ENCODE data around the gene MGA.

DNA sequence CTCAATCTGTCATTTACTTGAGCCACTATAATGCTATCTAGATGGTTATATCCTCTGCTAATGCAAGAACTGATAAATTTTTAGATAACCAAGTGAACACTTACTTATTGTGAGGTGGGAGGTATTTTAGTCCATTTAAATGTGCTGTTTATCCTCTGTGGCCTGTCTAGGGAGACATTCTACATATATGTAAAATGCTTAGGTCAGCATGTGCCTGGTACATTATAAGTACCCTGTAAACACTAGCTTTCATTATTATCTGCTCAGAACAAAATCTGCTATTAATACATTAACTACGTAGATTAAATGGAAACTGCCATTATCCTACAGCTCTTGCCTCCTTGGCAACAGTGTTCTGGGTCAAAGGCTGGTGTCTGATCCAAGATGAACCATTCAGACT, 72.3 kb downstream of the MGA start:
- TF ChIP-seq, protein P1, sequence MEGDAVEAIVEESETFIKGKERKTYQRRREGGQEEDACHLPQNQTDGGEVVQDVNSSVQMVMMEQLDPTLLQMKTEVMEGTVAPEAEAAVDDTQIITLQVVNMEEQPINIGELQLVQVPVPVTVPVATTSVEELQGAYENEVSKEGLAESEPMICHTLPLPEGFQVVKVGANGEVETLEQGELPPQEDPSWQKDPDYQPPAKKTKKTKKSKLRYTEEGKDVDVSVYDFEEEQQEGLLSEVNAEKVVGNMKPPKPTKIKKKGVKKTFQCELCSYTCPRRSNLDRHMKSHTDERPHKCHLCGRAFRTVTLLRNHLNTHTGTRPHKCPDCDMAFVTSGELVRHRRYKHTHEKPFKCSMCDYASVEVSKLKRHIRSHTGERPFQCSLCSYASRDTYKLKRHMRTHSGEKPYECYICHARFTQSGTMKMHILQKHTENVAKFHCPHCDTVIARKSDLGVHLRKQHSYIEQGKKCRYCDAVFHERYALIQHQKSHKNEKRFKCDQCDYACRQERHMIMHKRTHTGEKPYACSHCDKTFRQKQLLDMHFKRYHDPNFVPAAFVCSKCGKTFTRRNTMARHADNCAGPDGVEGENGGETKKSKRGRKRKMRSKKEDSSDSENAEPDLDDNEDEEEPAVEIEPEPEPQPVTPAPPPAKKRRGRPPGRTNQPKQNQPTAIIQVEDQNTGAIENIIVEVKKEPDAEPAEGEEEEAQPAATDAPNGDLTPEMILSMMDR (IDR thresholded peaks at IDR 0.05): no peak
- TF ChIP-seq POLR2A (IDR thresholded peaks at IDR 0.05) (no peak), EP300 (IDR thresholded peaks at IDR 0.05) (no peak)

Data from tibial nerve (tissue), 4 donors.